Ovary (tissue), 9 donors: ENCODE measurements around the gene MAP1LC3A. TPM values are rescaled to one million over a fixed set of nuclear protein-coding genes. Genes with fewer than 3 reads are reported as not detected.
A peak's percentile ranks its signal among the peaks of the same experiment; 100 is the strongest.

ENCODE experiments used
- DNase-seq, 5 donors: peaks; one replicate each; pipeline ENCODE4 v3.0.0-alpha.2; 2019 to 2020
- H3K27ac ChIP-seq, 2 donors: fragments of 200-600 bp; one replicate each; pipeline versions ENCODE4 v1.5.1 to v1.8.0; 2019 to 2022
- H3K27me3 ChIP-seq: fragments of 200-600 bp; one replicate; pipeline ENCODE4 v1.8.0; 2022
- H3K36me3 ChIP-seq: fragments of 200-600 bp; sonication (generic); one replicate; pipeline ENCODE4 v1.5.1; 2019
- H3K4me1 ChIP-seq: one replicate; pipeline ENCODE4 v1.8.1; 2013; ENCODE audit warnings: mild to moderate bottlenecking, moderate library complexity; ENCODE audit not compliant: insufficient read depth
- H3K4me3 ChIP-seq: fragments of 200-600 bp; sonication (generic); one replicate; pipeline ENCODE4 v1.5.1; 2017
- H3K9me3 ChIP-seq, 2 donors: fragments of 200-600 bp in 1 of 2; sonication (generic) in 1 of 2; one replicate each; pipeline versions ENCODE4 v1.5.1 to v1.8.1; 2013 to 2019; ENCODE audit warnings: mild to moderate bottlenecking in 1 of 2, moderate library complexity in 1 of 2
- CTCF ChIP-seq, 3 donors: fragments of 450-650 bp in 2 of 3; fragments of 200-600 bp in 1 of 3; IDR thresholded peaks; one replicate each; pipeline versions ENCODE4 v1.5.1 to v1.8.0; 2016 to 2022; ENCODE audit warnings: antibody characterized with exemption in 3 of 3, mild to moderate bottlenecking in 1 of 3
- EP300 ChIP-seq: sonication (generic); formaldehyde crosslinking; IDR thresholded peaks from one replicate; pipeline ENCODE4 v1.6.1; 2017; ENCODE audit warnings: antibody characterized with exemption
- POLR2A ChIP-seq: fragments of 450-650 bp; IDR thresholded peaks from one replicate; pipeline ENCODE4 v1.6.1; 2017; ENCODE audit warnings: antibody characterized with exemption, mild to moderate bottlenecking, moderate library complexity
- WGBS, 3 donors: extraction: QIAGEN DNeasy Blood & Tissue Kit in 1 of 3; methylation state at CpG; one replicate each; pipeline versions ENCODE4 v1.1.5 to v1.1.7; 2013 to 2017; 5-methylcytosine and 5-hydroxymethylcytosine counted together
- intact Hi-C, 4 donors: fragments of 100-400 bp; cut with DNase I; formaldehyde crosslinking; loops; one replicate each; pipeline versions ENCODE4 v1.11.0 to v1.15.1; 2022 to 2023
- polyA plus RNA-seq, 2 donors: library from polyadenylated mRNA; stranded (reverse); fragments of 200-250 nt in 1 of 2; fragments of 350-450 nt in 1 of 2; fragmentation: Illumina TruSeq in 1 of 2; extraction: RNeasy Lipid Tissue Mini Kit (QIAGEN cat#74804) in 1 of 2; gene quantifications; one replicate each; pipeline ENCODE4 v1.2.3, GENCODE V29; 2013 to 2014
- total RNA-seq, 7 donors: library from RNA; depleted of rRNA in 2 of 7; stranded (reverse); fragments of >200 nt in 2 of 7; fragmentation: NEBNext Ultra II Directional in 3 of 7; extraction: Animal tissue kit (Norgen Biotek cat#: 25700) in 3 of 7; gene quantifications; one replicate each; pipeline versions ENCODE4 v1.1.0 to v1.2.4, GENCODE V29; 2016 to 2023
- donor health status: DM: no; HTN: no; CAD: no; lungs with moderate emphysema.
- donor health status: DM: no; HTN: no; CAD: no.
- donor health status: Bipolar disorder and iron deficiency.
- donor health status: DM: yes; HTN: yes; CAD: no.
- donor health status: DM: no; HTN: no; CAD: no.
- donor health status: DM: yes; HTN: yes; CAD: no.

MAP1LC3A gene
- total and polyA plus RNA-seq, 9 donors = 3.4 to 66.1 (median 36.0) TPM

GRCh38 chr20:34579191-34579978 lies 20.9 kb downstream of the MAP1LC3A start:
- intact Hi-C loops = no loop called here
- WGBS, 3 donors = 69 to 78% (median 78%) methylated on average over 11 of the region's 11 CpGs
- Histone ChIP-seq H3K36me3 (no peaks in the 10 kb centered on the region), H3K27me3 (no peaks in the 10 kb centered on the region), H3K4me3 (no peak overlapping the region), H3K27ac (no peak overlapping the region), H3K4me1 (no peaks in the 10 kb centered on the region), H3K9me3 (no peaks in the 10 kb centered on the region)
- DNase-seq = peak in 2 of 5 donors; percentile 14 to 54
- TF ChIP-seq EP300 = no peak
- TF ChIP-seq POLR2A = no peak
- no peak for TF ChIP-seq CTCF (IDR thresholded peaks at IDR 0.05)

GRCh38 chr20:34579979-34580940 lies 21.7 kb downstream of the MAP1LC3A start:
- no peak overlapping the region for H3K27ac ChIP-seq
- H3K9me3 ChIP-seq = no peaks in the 10 kb centered on the region
- H3K4me3 ChIP-seq = no peak overlapping the region
- no peak for TF ChIP-seq CTCF (IDR thresholded peaks at IDR 0.05)
- TF ChIP-seq EP300 = no peak
- TF ChIP-seq POLR2A = no peak
- no peaks in the 10 kb centered on the region for H3K27me3 ChIP-seq
- no peaks in the 10 kb centered on the region for H3K36me3 ChIP-seq
- intact Hi-C loops = no loop called here
- peak in 1 of 5 donors; percentile 9 for DNase-seq
- H3K4me1 ChIP-seq = peaks cover 2% of the 10 kb centered on the region
- WGBS, 3 donors = 91 to 93% (median 91%) methylated on average over 7 of the region's 7 CpGs

- peaks cover 8% of the 10 kb centered on the region for H3K4me1 ChIP-seq
- no peak overlapping the region for H3K4me3 ChIP-seq
- H3K27me3 ChIP-seq = no peaks in the 10 kb centered on the region
- no peak overlapping the region for H3K27ac ChIP-seq
- H3K36me3 ChIP-seq = no peaks in the 10 kb centered on the region
- intact Hi-C loops = no loop called here
- DNase-seq = peak in 1 of 5 donors; percentile 13
- no peak for TF ChIP-seq CTCF (IDR thresholded peaks at IDR 0.05)
- no peak for TF ChIP-seq EP300
- TF ChIP-seq POLR2A = no peak
- H3K9me3 ChIP-seq = no peaks in the 10 kb centered on the region
- WGBS, 3 donors = 86 to 91% (median 86%) methylated on average over 11 of the region's 11 CpGs
These were observed 23.0 kb downstream of the MAP1LC3A start for GRCh38 chr20:34581341-34582184.

GRCh38 chr20:34582221-34582620 lies 23.7 kb downstream of the MAP1LC3A start:
- intact Hi-C loops = no loop called here
- H3K27ac ChIP-seq = no peak overlapping the region
- WGBS, 3 donors = 80 to 90% (median 85%) methylated on average over 4 of the region's 4 CpGs
- H3K4me1 ChIP-seq = peaks cover 13% of the 10 kb centered on the region
- no peaks in the 10 kb centered on the region for H3K36me3 ChIP-seq
- H3K9me3 ChIP-seq = no peaks in the 10 kb centered on the region
- no peak for TF ChIP-seq POLR2A
- TF ChIP-seq CTCF (IDR thresholded peaks at IDR 0.05) = no peak
- no peak for TF ChIP-seq EP300
- DNase-seq = peak in 1 of 5 donors; percentile 2
- no peaks in the 10 kb centered on the region for H3K27me3 ChIP-seq
- no peak overlapping the region for H3K4me3 ChIP-seq
